Ishikawa (cell line): ENCODE results near the gene KLHDC7B.

Experiments used
- CEBPB ChIP-seq: IDR thresholded peaks from 2 replicates; pipeline ENCODE4 v1.6.1; 2012
- CREB1 ChIP-seq: IDR thresholded peaks from 2 replicates; pipeline ENCODE4 v1.6.1; 2012; ENCODE audit warnings: low read depth
- EGR1 ChIP-seq: IDR thresholded peaks from 2 replicates; pipeline ENCODE4 v1.6.1; 2012
- EP300 ChIP-seq: IDR thresholded peaks from 2 replicates; pipeline ENCODE4 v1.6.1; 2012; ENCODE audit warnings: borderline replicate concordance
- FOXM1 ChIP-seq: IDR thresholded peaks from 2 replicates; pipeline ENCODE4 v1.6.1; 2012; ENCODE audit warnings: low read depth, borderline replicate concordance
- NFIC ChIP-seq: IDR thresholded peaks from 2 replicates; pipeline ENCODE4 v1.6.1; 2012
- RAD21 ChIP-seq: IDR thresholded peaks from 2 replicates; pipeline ENCODE4 v1.6.1; 2012; ENCODE audit warnings: low read depth
- TAF1 ChIP-seq: IDR thresholded peaks from 2 replicates; pipeline ENCODE4 v1.6.1; 2012; ENCODE audit warnings: low read depth, mild to moderate bottlenecking
- TCF12 ChIP-seq: IDR thresholded peaks from 2 replicates; pipeline ENCODE4 v1.6.1; 2012; ENCODE audit warnings: low read depth
- TEAD4 ChIP-seq: IDR thresholded peaks from 2 replicates; pipeline ENCODE4 v1.6.1; 2012
- YY1 ChIP-seq: IDR thresholded peaks from 2 replicates; pipeline ENCODE4 v1.6.1; 2012; ENCODE audit warnings: low read depth
- ZBTB7A ChIP-seq: IDR thresholded peaks from 2 replicates; pipeline ENCODE4 v1.6.1; 2012; ENCODE audit warnings: low read depth
- TF ChIP-seq, protein P1 (sequence below): IDR thresholded peaks from 2 replicates; pipeline ENCODE4 v1.6.1; 2012; ENCODE audit warnings: low read depth, mild to moderate bottlenecking
- TF ChIP-seq, protein P2 (sequence below): IDR thresholded peaks from 2 replicates; pipeline ENCODE4 v1.6.1; 2012
- TF ChIP-seq, protein P3 (sequence below): IDR thresholded peaks from 2 replicates; pipeline ENCODE4 v1.6.1; 2012

Gene KLHDC7B

DNA sequence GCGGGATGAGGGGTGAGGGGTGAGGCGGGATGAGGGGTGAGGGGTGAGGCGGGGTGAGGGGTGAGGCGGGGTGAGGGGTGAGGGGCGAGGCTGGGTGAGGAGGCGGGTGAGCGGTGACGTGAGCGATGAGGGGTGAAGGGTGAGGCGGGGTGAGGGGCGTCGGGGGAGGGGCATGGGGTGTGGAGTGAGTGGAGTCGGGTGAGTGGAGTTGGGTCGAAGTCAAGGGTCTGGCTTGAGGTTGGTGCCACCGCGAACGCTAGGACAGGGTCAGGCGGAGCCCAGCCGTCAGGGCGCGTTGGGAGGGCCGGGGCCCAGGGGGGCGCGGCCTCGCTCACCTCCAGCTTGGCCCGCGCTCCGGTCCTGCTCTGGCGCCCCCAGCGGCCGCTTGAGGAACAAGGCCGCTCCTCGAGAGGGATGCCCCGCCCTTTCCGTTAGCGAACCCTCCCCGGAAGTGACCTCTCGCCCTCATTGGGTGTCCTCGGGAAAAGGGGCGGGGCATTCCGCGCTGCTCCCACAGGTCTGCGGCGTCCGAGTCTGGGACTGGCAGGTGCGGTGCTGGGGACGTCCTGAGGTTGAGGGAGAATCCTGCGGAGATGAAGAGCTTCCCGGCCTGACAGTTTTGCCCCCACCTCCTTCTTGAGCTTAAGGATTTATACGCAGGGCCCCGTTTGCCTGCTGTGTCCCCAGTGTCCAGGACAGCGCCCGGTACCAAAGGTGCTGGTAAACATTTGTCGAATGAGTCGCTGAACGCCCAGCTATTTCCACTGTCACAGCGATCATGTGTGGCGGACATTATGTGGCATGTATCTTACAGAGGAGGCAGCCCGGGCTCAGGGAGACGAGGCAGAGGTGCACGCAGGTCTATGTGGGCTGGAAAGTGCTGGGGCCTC, 17.1 kb downstream of the KLHDC7B start, which contains the start of gene SYCE3:
TSS of gene SYCE3 (minus strand) at position 397 of the 890 bp plus-strand sequence. CDS start 6,514 bp downstream, outside the sequence.
- TF ChIP-seq NFIC (0 out of 2 replicates have a peak, but pooled peaks have one; percentile 12), RAD21 (peak; percentile 54; the same call in 1 of the 2 replicates), CREB1 (no peak), EGR1 (no peak), EP300 (no peak), FOXM1 (no peak), TEAD4 (peak; percentile 16; the same call in 1 of the 2 replicates), ZBTB7A (peak; percentile 57; the same call in 1 of the 2 replicates), YY1 (0 out of 2 replicates have a peak, but pooled peaks have one; percentile 27), CEBPB (no peak), TAF1 (peak; percentile 63; the same call in 1 of the 2 replicates)
- TF ChIP-seq, protein P1, sequence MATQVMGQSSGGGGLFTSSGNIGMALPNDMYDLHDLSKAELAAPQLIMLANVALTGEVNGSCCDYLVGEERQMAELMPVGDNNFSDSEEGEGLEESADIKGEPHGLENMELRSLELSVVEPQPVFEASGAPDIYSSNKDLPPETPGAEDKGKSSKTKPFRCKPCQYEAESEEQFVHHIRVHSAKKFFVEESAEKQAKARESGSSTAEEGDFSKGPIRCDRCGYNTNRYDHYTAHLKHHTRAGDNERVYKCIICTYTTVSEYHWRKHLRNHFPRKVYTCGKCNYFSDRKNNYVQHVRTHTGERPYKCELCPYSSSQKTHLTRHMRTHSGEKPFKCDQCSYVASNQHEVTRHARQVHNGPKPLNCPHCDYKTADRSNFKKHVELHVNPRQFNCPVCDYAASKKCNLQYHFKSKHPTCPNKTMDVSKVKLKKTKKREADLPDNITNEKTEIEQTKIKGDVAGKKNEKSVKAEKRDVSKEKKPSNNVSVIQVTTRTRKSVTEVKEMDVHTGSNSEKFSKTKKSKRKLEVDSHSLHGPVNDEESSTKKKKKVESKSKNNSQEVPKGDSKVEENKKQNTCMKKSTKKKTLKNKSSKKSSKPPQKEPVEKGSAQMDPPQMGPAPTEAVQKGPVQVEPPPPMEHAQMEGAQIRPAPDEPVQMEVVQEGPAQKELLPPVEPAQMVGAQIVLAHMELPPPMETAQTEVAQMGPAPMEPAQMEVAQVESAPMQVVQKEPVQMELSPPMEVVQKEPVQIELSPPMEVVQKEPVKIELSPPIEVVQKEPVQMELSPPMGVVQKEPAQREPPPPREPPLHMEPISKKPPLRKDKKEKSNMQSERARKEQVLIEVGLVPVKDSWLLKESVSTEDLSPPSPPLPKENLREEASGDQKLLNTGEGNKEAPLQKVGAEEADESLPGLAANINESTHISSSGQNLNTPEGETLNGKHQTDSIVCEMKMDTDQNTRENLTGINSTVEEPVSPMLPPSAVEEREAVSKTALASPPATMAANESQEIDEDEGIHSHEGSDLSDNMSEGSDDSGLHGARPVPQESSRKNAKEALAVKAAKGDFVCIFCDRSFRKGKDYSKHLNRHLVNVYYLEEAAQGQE, result no peak
- TF ChIP-seq, protein P2, sequence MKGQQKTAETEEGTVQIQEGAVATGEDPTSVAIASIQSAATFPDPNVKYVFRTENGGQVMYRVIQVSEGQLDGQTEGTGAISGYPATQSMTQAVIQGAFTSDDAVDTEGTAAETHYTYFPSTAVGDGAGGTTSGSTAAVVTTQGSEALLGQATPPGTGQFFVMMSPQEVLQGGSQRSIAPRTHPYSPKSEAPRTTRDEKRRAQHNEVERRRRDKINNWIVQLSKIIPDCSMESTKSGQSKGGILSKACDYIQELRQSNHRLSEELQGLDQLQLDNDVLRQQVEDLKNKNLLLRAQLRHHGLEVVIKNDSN, result no peak
- TF ChIP-seq, protein P3, sequence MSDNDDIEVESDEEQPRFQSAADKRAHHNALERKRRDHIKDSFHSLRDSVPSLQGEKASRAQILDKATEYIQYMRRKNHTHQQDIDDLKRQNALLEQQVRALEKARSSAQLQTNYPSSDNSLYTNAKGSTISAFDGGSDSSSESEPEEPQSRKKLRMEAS, result no peak; the same call in 1 of the 2 replicates

DNA sequence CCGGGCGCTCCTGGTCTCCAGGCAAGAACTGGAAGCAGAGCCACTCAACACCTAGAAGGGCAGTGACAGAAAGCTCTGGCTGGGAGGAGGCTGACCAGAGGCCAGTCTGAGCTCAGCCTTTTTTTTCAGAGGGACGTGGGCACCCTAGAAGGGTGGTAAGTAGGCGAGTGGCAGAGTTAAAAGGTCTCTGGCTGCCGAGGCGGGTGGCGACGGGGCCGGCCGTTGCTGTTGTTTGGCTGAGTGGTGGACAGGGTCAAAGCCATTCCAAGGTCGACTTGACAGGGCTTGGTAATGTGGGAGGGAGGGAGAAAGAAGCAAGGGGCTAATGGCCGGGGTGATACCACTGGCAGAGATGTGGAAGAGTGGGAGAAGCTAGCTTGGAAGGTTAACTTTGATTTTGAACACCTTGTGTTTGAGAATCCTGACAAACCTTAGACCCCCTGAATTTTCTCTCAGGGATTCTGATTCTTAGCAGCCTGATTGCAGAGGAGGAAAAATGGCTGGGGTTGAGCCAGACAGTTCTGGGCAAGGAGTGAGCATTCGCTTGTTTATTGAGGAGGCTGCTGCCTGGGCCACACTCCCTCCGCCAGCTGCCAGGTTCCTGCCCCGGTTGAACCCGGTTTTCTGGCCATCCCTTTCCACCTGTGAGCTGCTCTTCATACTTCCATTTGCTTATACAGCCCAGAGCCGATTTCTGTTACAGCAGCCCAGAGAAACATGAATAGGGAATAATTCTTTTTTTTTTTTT, 17.9 kb downstream of the KLHDC7B start:
- TF ChIP-seq ZBTB7A (no peak; the same call in 1 of the 2 replicates), EGR1 (no peak), CEBPB (no peak), YY1 (no peak), TAF1 (no peak), NFIC (no peak), TEAD4 (no peak), FOXM1 (no peak), CREB1 (no peak), EP300 (no peak)
- TF ChIP-seq, protein P3, result no peak
- TF ChIP-seq, protein P1, result no peak
- TF ChIP-seq, protein P2, result no peak

DNA sequence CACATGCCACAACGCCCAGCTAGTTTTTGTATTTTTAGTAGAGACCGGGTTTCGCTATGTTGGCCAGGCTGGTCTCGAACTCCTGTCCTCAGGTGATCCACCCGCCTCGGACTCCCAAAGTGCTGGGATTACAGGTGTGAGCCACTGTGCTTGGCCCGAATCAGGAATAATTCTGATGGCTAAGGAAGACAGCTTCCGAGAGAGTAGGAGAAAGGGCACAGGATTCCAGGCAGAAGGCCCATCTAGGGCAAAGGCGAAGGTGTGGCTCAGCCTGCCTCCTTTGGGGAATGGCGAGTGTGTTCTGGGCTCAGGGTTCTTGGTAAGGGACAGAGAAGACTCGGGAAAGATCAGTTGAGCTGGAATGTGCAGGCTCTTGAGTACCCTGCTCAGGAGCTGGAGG, 18.6 kb downstream of the KLHDC7B start:
- TF ChIP-seq YY1, result no peak

DNA sequence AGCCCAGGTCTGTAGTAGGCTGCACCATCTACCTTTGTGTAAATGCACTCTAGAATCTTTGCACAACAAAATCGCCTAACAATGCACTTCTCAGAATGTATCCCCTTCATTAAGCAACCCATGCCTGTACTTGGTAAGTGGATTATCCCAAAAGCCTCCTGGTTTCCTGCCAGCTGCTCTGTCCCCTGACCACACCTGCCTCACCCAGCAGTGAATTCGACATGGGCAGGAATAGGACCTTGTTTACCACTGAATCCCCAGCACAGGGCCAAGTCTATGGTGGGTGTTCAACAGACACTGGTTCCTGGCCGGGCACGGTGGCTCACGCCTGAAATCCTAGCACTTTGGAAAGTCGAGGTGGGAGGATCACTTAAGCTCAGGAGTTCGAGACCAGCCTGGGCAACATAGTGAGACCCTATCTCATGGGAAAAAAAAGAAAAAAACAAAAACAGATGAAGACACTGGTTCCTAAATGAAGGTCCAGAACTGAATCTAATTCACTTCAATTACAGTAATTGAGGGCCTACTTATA, 22.1 kb downstream of the KLHDC7B start:
- TF ChIP-seq, protein P1, result no peak
- TF ChIP-seq TCF12, result no peak
- TF ChIP-seq, protein P3, result no peak
- no peak for TF ChIP-seq EGR1
- no peak for TF ChIP-seq NFIC
- TF ChIP-seq EP300, result no peak
- TF ChIP-seq TEAD4, result no peak
- no peak for TF ChIP-seq CREB1
- no peak for TF ChIP-seq CEBPB
- no peak for TF ChIP-seq FOXM1
- TF ChIP-seq RAD21, result no peak
- no peak for TF ChIP-seq ZBTB7A
- TF ChIP-seq, protein P2, result no peak
- TF ChIP-seq TAF1, result no peak
- TF ChIP-seq YY1, result no peak
